ENCODE results near the gene KLHL29. TPM values are rescaled to one million over a fixed set of nuclear protein-coding genes. Genes with fewer than 3 reads are reported as not detected.

Gene KLHL29
- total and polyA plus RNA-seq, 2 experiments from 2014 or later: 1.5 to 6.5 TPM

GRCh38 chr2:23410596-23410995 lies 25.6 kb downstream of the KLHL29 start (continued):
- TF ChIP-seq ZNF462 (CRISPR knock-in tag; IDR thresholded peaks at IDR 0.05): no peak
- no peak for TF ChIP-seq EZH2phosphoT487 (IDR thresholded peaks at IDR 0.05; ENCODE audit: unreplicated experiment)
- no peak for TF ChIP-seq CREB1 (CRISPR knock-in tag; IDR thresholded peaks at IDR 0.05; ENCODE audit: low read depth)

- Histone ChIP-seq H3K79me2 (replicated peaks; ENCODE audit: insufficient read depth) (no peaks in the 10 kb centered on the region), H3K36me3 (ENCODE audit: insufficient read depth) (no peaks in the 10 kb centered on the region), H3K4me1 (ENCODE audit: insufficient read depth) (no peaks in the 10 kb centered on the region), H2AFZ (no peak overlapping the region), H3K27ac (ENCODE audit: low read depth) (no peak overlapping the region), H3K27me3 (ENCODE audit: insufficient read depth) (no peaks in the 10 kb centered on the region), H3F3A (replicated peaks; ENCODE audit: low read depth) (no peaks in the 10 kb centered on the region), H3K4me2 (no peak overlapping the region), H3K4me3 (no peak overlapping the region), H3K9me2 (ENCODE audit: insufficient read depth) (peaks cover 2% of the 10 kb centered on the region; the same call in 1 of the 2 replicates), H4K20me1 (replicated peaks; ENCODE audit: insufficient read depth) (0 out of 2 replicates have a peak, but pooled peaks cover 3% of the 10 kb centered on the region)
- no peak overlapping the region for H3K27ac Mint-ChIP-seq
- peaks cover 6% of the 10 kb centered on the region for H3K27me3 Mint-ChIP-seq (ENCODE audit: insufficient read depth, low read depth, poor library complexity)
- DNase-seq (ENCODE audit: low spot score) (no peak), ATAC-seq (no peak)
- no peaks in the 10 kb centered on the region; the same call in 2 of the 3 replicates for H3K36me3 Mint-ChIP-seq (ENCODE audit: low read depth)
- H3K9me3 Mint-ChIP-seq: no peaks in the 10 kb centered on the region
- peaks cover 8% of the 10 kb centered on the region; the same call in 2 of the 3 replicates for H3K4me1 Mint-ChIP-seq
- no peak overlapping the region for H3K4me3 Mint-ChIP-seq
- TF ChIP-seq EZH2phosphoT487 (IDR thresholded peaks at IDR 0.05; ENCODE audit: unreplicated experiment) (no peak), POLR2AphosphoS5 (IDR thresholded peaks at IDR 0.05; ENCODE audit: low read depth) (no peak), EZH2 (IDR thresholded peaks at IDR 0.05; ENCODE audit: low read depth, unreplicated experiment) (no peak), STAT1 (IDR thresholded peaks at IDR 0.05; ENCODE audit: unreplicated experiment) (no peak), ZNF331 (CRISPR knock-in tag; IDR thresholded peaks at IDR 0.05; ENCODE audit: low read depth) (no peak), CREB1 (CRISPR knock-in tag; IDR thresholded peaks at IDR 0.05; ENCODE audit: low read depth) (no peak), ZNF114 (CRISPR knock-in tag; IDR thresholded peaks at IDR 0.05) (no peak), ZNF462 (CRISPR knock-in tag; IDR thresholded peaks at IDR 0.05) (no peak)
Measured at GRCh38 chr2:23411752-23412431, 26.9 kb downstream of the KLHL29 start.
